Measurements from ENCODE around the gene LRMDA.

LRMDA gene

GRCh38 chr10:75825235-75825634 lies 393.8 kb downstream of the LRMDA start:
- no peaks in the 10 kb centered on the region for H3K9me3 ChIP-seq (ENCODE audit: control insufficient read depth, low read length)
- H3K4me2 ChIP-seq (ENCODE audit: low read length), result no peak overlapping the region
- no peak overlapping the region for H2AFZ ChIP-seq
- H3K36me3 ChIP-seq (ENCODE audit: control insufficient read depth, insufficient read depth, low read length), result no peaks in the 10 kb centered on the region
- no peak overlapping the region for H3K4me3 ChIP-seq (ENCODE audit: low read depth, low read length)
- no peaks in the 10 kb centered on the region for H3K27me3 ChIP-seq (ENCODE audit: control insufficient read depth, insufficient read depth, low read length)
- H3K79me2 ChIP-seq, result no peaks in the 10 kb centered on the region
- H3K9ac ChIP-seq, result no peak overlapping the region
- TF ChIP-seq CTCF (IDR thresholded peaks at IDR 0.05), result no peak
- H3K4me1 ChIP-seq, result no peaks in the 10 kb centered on the region
- H3K27ac ChIP-seq, result no peak overlapping the region

DNA sequence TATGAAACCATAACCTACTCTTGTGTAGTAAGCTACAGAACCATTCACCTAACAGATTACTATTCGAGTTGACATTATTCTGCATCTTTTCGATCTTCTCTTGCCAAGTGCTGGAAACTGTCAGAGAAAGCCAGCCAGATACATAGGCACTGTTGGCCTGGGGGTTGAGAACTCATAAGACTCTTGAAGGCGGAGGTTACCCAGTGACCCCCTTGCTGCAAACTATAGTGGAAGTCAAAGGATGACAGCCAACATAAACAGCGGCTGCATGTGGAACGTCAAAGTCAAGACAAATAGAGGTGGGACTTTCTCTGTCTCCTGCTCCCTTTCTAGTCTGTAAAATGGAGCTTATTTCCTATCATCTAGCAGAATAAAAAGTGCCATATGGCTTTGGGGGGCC lies 394.2 kb downstream of the LRMDA start:
- Histone ChIP-seq H3K4me2 (ENCODE audit: low read length) (no peak overlapping the region), H2AFZ (no peak overlapping the region)

GRCh38 chr10:75826846-75827245 lies 395.4 kb downstream of the LRMDA start:
- no peaks in the 10 kb centered on the region for H3K4me1 ChIP-seq
- H3K4me3 ChIP-seq (ENCODE audit: low read depth, low read length), result no peak overlapping the region
- H3K4me2 ChIP-seq (ENCODE audit: low read length), result no peak overlapping the region
- no peaks in the 10 kb centered on the region for H3K9me3 ChIP-seq (ENCODE audit: control insufficient read depth, low read length)
- no peak overlapping the region for H3K27ac ChIP-seq
- H3K9ac ChIP-seq, result no peak overlapping the region
- no peaks in the 10 kb centered on the region for H3K36me3 ChIP-seq (ENCODE audit: control insufficient read depth, insufficient read depth, low read length)
- no peak overlapping the region for H2AFZ ChIP-seq
- no peaks in the 10 kb centered on the region for H3K27me3 ChIP-seq (ENCODE audit: control insufficient read depth, insufficient read depth, low read length)
- no peak for TF ChIP-seq CTCF (IDR thresholded peaks at IDR 0.05)
- no peaks in the 10 kb centered on the region for H3K79me2 ChIP-seq

More for the DNA sequence above, 394.2 kb downstream of the LRMDA start:
- Histone ChIP-seq H3K27ac (no peak overlapping the region), H3K9ac (no peak overlapping the region), H3K27me3 (ENCODE audit: control insufficient read depth, insufficient read depth, low read length) (no peaks in the 10 kb centered on the region), H3K9me3 (ENCODE audit: control insufficient read depth, low read length) (no peaks in the 10 kb centered on the region), H3K36me3 (ENCODE audit: control insufficient read depth, insufficient read depth, low read length) (no peaks in the 10 kb centered on the region), H3K4me3 (ENCODE audit: low read depth, low read length) (no peak overlapping the region), H3K4me1 (no peaks in the 10 kb centered on the region), H3K79me2 (no peaks in the 10 kb centered on the region)
- no peak for TF ChIP-seq CTCF (IDR thresholded peaks at IDR 0.05)

- Histone ChIP-seq H3K79me2 (no peaks in the 10 kb centered on the region), H2AFZ (no peak overlapping the region), H3K27me3 (ENCODE audit: control insufficient read depth, insufficient read depth, low read length) (no peaks in the 10 kb centered on the region), H3K36me3 (ENCODE audit: control insufficient read depth, insufficient read depth, low read length) (no peaks in the 10 kb centered on the region), H3K9me3 (ENCODE audit: control insufficient read depth, low read length) (no peaks in the 10 kb centered on the region), H3K4me1 (no peaks in the 10 kb centered on the region), H3K27ac (no peak overlapping the region), H3K4me2 (ENCODE audit: low read length) (no peak overlapping the region), H3K4me3 (ENCODE audit: low read depth, low read length) (no peak overlapping the region), H3K9ac (no peak overlapping the region)
- TF ChIP-seq CTCF (IDR thresholded peaks at IDR 0.05), result no peak
These were observed 396.2 kb downstream of the LRMDA start for GRCh38 chr10:75827587-75828021.

GRCh38 chr10:75828413-75828812 lies 397.0 kb downstream of the LRMDA start:
- H3K4me3 ChIP-seq (ENCODE audit: low read depth, low read length), result no peak overlapping the region
- H3K27ac ChIP-seq, result no peak overlapping the region
- no peaks in the 10 kb centered on the region for H3K4me1 ChIP-seq
- H2AFZ ChIP-seq, result no peak overlapping the region
- H3K4me2 ChIP-seq (ENCODE audit: low read length), result no peak overlapping the region
- H3K9me3 ChIP-seq (ENCODE audit: control insufficient read depth, low read length), result no peaks in the 10 kb centered on the region
- H3K27me3 ChIP-seq (ENCODE audit: control insufficient read depth, insufficient read depth, low read length), result no peaks in the 10 kb centered on the region
- no peaks in the 10 kb centered on the region for H3K79me2 ChIP-seq
- no peak for TF ChIP-seq CTCF (IDR thresholded peaks at IDR 0.05)
- H3K36me3 ChIP-seq (ENCODE audit: control insufficient read depth, insufficient read depth, low read length), result no peaks in the 10 kb centered on the region
- no peak overlapping the region for H3K9ac ChIP-seq

Data from parathyroid adenoma (tissue), 2 donors.